AG09309 (cell line): ENCODE data around the gene EBF3.

ENCODE experiments used
- DNase-seq: peaks from one replicate; pipeline ENCODE4 v3.0.0-alpha.2; 2010; ENCODE audit warnings: low read depth
- H3K4me3 ChIP-seq: 2 replicates; pipeline ENCODE4 v1.5.1; 2011; ENCODE audit warnings: mild to moderate bottlenecking, low read depth, low read length, moderate library complexity; ENCODE audit not compliant: control insufficient read depth
- CTCF ChIP-seq: IDR thresholded peaks from 2 replicates; pipeline ENCODE4 v1.5.1; 2011; ENCODE audit warnings: mild to moderate bottlenecking, low read depth, low read length, inconsistent platforms; ENCODE audit not compliant: insufficient read depth, control insufficient read depth; ENCODE audit errors: missing control alignments

Gene EBF3

GRCh38 chr10:129901389-129902006, 62.6 kb downstream of the EBF3 start:
- no peak for DNase-seq
- no peak overlapping the region for H3K4me3 ChIP-seq
- TF ChIP-seq CTCF = no peak

GRCh38 chr10:129900825-129901224, 63.2 kb downstream of the EBF3 start:
- no peak overlapping the region for H3K4me3 ChIP-seq
- no peak for DNase-seq
- no peak for TF ChIP-seq CTCF

GRCh38 chr10:129899276-129900130, 64.6 kb downstream of the EBF3 start:
- DNase-seq = no peak
- no peak overlapping the region for H3K4me3 ChIP-seq

GRCh38 chr10:129898706-129899268, 65.3 kb downstream of the EBF3 start:
- H3K4me3 ChIP-seq = no peak overlapping the region
- TF ChIP-seq CTCF = no peak
- DNase-seq = no peak

More at GRCh38 chr10:129899276-129900130, 64.6 kb downstream of the EBF3 start:
- no peak for TF ChIP-seq CTCF

- no peak for TF ChIP-seq CTCF
- H3K4me3 ChIP-seq = no peak overlapping the region
- no peak for DNase-seq
Observed at GRCh38 chr10:129897871-129898626, 66.0 kb downstream of the EBF3 start.

GRCh38 chr10:129896860-129897200, 67.2 kb downstream of the EBF3 start:
- DNase-seq = no peak
- no peak for TF ChIP-seq CTCF
- H3K4me3 ChIP-seq = no peak overlapping the region
